SW480 (cell line): ENCODE measurements around the gene CYS1.
"Not testable (repeated sequence)": the region's sequence is repeated elsewhere in the genome, so short reads cannot be mapped to it uniquely, and the experiment has no call there.

ENCODE experiments used
- DNase-seq: peaks from one replicate; pipeline ENCODE4 v3.0.0-alpha.2; 2016; ENCODE audit warnings: low spot score

CYS1 gene

DNA sequence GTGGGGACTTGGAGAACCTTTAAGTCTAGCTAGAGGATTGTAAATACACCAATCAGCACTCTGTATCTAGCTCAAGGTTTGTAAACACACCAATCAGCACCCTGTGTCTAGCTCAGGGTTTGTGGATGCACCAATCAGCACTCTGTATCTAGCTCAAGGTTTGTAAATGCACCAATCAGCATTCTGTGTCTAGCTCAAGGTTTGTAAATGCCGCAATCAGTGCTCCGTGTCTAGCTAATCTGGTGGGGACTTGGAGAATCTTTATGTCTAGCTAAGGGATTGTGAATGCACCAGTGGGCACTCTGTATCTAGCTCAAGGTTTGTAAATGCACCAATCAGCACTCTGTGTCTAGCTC, 11.7 kb upstream of the CYS1 start:
- DNase-seq: not testable (repeated sequence)

DNA sequence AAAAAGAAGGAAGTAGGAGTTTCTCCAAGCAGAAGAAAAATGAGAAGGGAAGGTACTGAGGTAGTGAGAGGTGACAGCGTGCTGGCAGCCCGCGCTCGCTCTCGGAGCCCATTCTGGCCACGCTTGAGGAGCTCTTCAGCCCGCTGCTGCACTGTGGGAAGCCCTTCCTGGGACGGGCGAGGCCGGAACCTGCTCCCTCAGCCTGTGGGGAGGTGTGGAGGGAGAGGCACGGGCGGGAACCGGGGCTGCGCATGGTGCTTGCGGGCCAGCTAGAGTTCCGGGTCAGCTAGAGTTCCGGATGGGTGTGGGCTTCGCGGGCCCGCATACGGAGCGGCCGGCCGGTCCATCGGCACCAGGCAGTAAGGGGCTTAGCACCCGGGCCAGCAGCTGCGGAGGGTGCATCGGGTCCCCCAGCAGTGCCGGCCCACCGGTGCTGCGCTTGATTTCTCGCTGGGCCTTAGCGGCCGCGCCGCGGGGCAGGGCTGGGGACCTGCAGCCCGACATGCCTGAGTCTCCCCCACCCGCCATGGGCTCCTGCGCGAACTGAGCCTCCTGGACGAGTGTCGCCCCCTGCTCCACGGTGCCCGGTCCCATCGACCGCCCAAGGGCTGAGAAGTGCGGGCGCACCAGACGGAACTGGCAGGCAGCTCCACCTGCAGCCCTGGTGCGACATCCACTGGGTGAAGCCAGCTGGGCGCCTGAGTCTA, 11.1 kb upstream of the CYS1 start:
- DNase-seq: no peak

DNA sequence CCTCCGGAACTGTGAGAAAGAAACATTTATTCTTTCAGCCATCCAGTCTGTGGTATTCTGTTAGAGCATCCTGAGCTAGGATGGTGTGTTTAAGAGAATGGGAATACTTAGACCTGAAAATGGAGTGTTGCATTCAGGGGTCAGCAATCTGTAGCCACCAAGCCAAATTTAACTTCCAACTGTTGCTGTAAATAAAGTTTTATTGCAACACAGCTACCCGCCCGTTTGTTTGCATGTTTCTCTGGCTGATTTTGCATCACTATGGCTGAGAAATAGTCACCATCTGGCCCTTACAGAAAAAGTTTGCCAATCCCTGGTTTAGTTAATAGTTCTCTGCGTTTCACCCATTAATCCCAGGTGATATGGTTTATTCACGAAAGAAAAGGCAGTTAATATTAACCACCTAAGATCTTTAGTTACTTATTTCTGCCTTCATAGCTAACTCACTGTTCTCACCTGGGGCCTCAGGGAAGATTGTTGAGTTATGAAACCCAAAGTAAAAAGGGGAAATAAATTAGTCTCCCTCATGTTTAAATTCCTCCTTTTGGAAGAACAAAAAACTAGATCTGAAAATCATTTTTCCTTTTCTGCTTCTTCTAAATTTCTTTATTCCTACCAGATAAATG, 9.5 kb upstream of the CYS1 start:
- DNase-seq: no peak

DNA sequence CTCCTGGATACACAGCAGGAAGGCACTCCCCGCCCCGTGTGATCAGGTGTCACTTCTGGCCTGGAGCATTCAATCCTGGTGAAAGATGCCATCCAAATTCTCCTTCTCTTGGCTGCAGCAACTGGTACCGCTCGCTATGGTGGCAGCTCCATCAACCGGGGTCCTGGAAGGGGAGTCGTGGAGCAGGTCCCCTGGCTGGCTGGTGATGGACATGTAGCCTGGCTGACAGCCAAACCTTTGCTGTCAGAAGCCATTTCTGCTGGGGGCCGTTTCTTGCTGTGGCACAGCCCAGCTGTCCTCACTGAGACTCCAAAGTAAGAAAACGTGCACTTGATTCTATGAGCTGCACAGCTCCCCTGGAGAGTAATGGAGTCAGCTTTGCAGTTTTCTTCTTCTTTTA, 7.1 kb upstream of the CYS1 start:
- DNase-seq: no peak

DNA sequence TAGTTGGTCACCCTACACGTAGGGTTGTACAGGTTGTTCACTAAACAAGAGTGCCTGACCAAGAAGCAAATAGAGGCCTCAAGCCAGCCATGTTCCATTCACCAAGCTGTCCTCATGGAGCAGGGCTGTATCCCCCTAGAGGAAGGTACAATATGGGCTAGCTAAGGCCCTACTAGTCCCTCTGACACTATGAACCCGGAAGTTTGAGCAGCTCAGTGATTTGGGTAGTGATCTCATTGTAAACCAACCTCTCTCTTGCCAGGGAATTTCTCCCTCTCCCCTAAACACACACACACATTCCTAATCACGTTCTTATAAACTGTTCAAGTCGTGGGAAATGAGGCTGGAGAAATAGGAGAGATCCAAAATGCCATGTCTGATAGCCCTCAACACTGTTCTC, 6.7 kb upstream of the CYS1 start:
- DNase-seq: no peak

DNA sequence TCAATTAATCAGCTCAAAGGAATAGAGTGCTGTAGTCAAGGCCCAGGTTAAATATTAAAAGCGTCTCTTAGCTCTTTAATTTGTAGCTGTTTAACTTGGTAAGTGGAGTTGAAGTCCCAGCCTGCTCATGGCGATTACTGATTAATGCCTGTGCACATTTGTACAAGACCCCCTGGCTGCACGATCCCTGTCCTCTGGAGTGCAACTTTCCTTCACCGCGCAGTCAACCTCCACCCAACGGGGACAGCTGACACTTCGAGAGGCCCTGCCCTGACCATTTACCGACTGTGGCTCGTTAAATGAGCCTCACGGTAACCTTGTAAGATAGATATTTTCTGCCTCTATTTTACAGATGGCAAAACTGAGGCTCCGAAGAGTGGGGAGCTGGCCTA, 5.5 kb upstream of the CYS1 start:
- DNase-seq: no peak

DNA sequence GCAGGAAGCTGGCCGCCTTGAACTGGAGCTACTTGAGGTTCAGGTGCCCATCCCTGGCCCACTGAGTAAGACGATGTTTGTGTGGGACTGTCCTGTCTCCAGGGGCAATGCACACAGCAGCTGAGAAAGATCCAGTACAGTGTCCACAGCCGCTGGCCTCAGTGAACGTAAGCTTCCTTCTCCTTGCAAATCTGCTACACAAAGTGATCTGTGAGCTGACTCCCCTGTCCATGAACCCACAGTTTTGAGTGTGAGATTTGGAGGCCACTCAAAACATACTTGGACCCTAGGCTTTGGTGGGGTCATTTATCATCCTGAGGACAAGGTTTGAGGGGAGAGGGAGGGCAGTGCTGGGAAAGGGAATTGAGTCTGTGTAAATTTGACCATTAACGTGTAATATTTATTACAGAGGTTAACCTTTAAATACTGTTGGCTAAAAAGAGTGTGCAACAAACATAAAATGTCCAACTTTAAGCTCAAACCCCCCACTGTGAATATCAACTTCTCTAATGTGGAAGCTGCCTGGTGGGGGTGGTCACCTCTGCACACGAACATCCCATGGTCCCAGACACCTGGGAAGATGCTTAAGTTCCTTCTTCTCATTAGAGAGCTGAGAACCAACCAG, 4.9 kb upstream of the CYS1 start:
- DNase-seq: no peak

DNA sequence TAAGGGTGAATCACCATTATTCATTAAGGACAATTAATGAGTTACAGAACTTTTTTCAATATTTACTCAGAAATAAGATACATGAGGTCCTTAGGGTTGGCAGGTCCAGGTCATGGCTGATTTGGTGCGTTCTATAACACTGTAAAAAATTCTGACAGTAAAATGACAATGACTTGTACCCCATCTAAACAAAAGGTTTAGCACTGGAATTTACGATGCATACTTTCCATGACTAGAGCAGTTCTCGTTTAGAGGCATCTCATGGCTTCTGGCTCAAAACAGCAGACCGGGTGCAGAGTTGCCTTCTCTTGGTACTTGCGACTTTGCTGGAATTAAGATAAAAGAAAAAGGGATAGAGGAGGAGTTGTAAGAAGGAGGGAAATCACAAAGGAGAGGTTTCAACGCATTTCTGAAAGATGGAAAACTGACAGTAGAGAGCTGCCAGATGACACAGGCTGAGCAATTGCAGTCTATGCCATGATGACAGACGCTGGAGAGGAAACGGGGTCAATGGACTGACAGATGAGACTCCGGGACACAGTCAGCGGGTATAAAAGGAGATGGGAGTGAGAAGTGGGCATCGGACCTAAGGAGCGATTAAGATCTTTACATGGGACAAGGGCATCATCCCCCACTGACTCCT, 4.1 kb upstream of the CYS1 start:
- DNase-seq: no peak

DNA sequence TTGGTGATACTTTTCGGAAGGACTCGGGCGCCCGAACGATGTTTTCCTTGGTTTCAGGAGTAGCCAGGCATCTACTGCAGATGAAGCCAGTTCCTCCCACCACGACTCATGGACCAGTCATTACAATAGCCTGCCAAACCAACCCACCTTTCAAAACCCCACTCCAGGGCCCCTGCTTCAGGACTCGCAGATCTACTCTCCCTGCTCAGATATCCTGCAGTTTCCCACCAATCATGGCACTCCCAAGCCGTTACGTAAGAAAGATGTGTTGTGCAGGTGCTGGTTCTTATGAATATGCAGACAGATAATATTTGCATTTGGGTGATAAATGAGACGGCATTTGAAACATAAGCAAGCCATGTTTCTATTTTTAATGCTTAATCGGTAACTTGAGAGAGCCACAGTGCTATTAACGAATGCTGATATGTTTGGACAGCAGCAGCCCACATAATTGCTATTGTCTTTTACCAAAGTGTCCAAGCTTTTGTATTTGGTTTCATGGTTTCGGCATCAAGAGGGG, 3.5 kb upstream of the CYS1 start:
- no peak for DNase-seq

DNA sequence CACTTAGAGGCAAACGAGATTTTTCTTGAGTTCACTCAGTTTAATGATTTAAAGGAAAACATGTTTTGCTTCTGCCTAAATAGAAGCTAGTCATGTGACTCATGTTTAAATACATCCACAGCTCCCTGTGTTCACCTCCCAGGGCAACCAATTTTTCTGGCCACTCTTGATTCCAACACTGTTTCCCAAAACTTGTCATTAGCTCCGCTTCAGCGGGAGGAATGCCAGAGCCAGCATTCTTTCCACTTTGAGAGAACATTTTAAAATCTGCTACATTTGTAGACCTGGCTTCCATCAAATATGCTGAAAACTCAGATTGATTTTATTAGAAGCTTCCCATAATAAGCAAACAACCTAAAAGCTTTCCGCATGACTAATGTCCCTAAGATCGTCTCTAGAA, 2.8 kb upstream of the CYS1 start:
- no peak for DNase-seq

DNA sequence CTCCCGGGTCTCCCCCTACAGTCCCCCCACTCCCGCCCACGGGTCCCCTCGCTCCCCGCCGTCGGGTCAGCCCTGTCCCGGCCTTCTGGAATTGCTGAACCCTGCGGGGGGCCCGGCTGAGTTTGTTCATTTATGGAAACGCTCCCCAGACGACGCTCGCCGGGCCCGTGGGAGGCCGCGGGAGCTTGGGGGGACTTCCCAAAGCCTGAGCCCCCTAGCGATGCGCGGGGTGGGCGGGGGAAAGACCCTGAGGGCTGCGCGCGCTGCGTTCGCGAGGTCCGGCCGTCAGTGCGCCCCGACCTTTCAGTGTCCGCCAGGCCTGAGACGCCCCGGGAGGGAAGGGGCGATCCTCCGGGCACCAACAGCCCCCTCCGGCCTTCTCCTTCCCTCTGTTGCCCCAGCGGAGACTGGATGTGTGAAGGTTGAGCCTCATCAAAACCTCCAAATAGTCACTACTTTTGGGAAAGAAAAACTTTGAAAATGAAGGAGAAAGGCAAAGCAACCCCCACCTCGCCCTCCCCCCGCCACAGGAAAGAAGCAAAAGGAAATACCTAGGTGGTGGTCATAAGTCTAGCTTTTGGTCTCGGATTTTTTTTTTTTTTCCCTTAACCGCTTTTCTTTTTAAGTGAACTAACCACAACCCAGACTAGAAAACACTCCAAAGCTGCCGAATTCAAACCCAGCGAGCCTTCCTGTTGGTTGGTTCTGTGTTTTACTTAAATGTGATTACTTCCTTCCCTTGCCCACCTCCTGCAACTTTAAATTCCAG, 509 bp upstream of the CYS1 start:
- no peak for DNase-seq

DNA sequence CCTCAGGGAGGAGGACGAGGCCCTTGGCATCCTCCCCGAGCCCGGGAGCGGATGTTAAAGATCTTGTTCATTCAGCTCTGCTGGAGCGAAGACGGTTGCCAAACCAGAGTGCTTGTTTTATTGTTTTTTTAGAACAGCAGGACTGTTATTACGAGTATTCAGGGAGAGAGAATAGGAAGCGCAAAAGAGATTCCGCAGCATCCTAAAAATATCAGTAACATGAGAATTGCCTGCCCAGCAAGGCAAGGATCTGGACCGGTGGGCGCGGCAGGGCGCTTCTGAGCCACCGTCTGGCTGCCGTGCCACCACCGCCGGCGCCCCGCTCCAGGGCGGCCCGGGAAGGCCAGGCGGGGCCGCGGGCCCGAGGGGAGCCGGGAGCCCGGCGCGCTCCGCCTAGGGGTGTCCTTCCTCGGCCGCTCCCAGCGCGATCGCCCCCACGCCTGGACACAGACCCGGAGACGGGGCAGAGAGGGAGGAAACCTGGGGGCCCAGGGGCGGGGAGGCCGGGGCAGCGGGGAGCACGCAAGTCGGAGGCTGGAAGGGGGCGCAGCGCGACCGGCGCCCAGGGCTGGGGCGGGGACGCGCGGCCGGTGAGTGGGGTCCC, 843 bp downstream of the CYS1 start:
- DNase-seq: peak; percentile 32

DNA sequence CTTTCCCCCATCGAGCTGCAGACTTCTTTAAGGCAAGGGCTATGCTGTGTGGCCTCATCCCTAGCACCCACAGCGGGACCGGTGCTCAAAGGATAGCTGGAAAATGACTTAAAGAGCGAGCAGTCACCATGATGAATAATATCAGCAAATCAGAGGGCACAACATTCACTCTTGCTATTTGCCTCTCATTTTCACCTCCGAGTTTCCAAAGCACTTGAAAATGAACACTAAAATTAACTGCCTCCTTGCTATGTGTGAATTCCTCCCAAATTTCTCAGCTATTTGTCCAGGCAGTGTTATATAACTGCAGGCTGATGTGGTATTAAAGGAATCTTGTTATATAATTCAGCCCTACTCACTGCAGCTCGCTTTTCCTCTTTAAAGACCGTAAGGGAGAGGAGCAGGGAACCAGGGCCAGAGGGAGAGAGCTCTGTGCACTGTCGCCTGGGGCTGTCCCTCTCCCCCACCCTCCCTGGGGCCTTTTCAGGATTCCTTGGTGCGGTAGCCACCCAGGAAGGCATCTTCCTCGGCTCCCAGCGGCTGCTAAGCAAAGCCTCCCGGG, 1.4 kb downstream of the CYS1 start:
- DNase-seq: no peak

DNA sequence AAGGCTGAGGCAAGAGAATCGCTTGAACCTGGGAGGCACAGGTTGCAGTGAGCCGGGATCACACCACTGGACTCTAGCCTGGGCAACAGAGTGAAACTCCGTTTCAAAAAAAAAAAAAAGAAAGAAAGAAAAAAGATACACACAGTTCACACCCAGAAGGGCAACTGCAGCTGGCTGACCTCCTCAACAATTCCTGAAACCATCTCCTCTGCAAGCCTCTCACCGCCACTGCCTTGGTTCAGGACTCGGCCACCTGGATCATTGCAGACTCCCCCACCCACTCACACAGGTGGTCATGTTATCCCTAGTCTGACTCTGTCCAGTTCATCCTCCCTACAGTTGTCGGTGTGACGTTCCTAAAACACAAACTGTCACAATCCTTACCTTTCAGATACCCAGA, 2.2 kb downstream of the CYS1 start:
- no peak for DNase-seq

DNA sequence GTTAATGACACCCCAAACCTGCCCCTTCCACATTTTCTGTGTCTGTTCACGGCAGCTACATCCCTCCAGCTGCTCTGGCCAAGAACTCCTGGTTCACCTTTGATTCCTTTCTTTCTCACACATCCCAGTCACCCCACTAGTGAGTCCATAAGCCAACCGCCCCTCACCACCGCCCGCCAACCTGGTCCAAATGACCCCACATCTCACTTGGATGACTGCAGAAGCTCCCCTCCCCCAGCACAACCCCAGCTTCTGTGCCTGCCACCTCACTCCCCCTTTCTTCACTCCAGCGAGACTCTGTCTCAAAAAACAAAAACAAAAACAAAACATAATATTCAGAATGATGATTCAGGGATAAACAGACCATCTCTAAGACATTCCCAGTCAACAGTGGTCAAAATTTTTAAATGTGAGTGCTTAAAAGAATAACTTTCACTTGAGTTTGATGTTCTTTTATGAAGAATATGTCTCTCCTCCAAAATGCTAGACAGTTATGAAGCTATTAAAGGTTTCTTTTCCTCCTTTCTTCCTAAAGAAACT, 3.2 kb downstream of the CYS1 start:
- no peak for DNase-seq

DNA sequence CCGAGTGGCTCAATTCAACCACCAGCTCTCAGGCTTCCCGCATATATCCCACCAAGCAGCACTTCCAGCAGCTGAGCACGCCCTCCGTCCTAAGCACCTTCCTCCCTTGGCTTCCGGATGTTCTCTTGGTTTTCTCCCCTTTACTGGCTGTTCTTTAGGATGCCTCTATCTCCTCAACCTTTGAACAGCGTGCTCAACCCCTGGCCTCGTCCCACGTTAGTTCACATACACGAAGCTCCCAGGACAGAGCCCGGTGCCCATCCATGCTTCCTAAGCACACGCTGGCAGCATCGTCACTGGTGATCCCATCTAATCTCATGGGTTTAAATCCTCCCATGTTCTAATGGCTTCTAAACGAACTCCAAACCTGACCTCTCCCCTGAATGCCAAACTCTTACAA, 3.7 kb downstream of the CYS1 start:
- no peak for DNase-seq

DNA sequence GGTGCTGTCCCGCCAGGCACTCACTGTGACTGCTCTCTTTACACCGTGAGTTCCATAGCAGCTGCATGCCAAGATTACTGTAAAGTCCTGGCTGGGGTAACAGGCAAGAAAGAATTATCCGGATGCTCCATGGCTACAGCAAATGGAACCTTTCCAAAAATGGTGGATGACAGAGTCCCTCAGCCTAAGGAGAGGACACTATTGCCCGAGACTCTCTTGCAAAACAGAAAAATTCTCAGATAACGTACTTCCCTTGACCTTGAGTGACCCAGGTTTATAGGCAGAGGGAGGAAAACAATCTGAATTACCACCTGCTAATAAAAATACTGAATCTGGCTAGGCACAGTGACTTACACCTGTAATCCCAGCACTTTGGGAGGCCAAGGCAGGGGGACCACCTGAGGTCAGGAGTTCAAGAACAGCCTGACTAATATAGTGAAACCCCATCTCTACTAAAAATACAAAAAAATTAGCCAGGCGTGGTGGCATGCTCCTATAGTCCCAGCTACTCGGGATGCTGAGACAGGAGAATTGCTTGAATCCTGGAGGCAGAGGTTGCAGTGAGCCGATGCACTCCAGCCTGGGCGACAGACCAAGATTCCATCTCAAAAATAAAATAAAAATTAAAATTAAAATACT, 4.5 kb downstream of the CYS1 start:
- no peak for DNase-seq

DNA sequence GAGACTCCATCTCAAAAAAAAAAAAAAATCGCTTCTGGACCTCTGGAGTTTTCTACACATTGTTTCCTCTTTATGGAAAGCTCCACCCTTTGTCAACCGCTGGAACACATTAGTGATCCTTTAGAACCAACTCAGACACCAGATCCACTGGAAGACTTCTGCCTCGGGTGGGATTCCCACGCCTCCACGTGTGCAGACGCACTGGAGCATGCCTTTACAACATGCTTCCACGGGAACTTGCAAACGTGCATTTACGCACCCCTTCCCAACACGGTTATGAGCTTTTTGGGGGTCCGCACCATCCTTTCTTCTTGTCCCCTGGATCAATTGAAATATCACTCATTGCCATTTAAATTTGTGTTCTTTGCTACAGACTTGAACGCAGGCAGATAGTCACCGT, 5.1 kb downstream of the CYS1 start:
- no peak for DNase-seq

DNA sequence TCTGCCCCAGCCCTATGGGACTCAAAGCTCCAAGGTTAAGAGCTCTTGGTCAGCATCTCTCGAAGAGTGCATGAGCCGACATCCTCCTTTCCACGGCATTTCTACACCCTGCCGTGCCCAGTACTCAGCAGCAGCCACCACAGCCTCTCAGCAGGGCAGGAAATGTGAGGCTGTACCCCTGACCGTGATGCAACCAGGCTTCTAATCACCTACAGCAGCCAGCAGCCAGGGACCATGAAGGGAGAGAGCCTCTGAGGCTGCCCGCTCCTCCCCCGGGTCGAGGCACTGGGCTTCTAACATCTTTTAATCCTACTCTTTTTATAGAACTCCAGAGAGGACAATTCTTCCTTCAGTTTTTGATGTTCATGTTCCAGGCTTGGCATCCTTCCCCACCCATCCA, 6.5 kb downstream of the CYS1 start:
- DNase-seq: no peak

DNA sequence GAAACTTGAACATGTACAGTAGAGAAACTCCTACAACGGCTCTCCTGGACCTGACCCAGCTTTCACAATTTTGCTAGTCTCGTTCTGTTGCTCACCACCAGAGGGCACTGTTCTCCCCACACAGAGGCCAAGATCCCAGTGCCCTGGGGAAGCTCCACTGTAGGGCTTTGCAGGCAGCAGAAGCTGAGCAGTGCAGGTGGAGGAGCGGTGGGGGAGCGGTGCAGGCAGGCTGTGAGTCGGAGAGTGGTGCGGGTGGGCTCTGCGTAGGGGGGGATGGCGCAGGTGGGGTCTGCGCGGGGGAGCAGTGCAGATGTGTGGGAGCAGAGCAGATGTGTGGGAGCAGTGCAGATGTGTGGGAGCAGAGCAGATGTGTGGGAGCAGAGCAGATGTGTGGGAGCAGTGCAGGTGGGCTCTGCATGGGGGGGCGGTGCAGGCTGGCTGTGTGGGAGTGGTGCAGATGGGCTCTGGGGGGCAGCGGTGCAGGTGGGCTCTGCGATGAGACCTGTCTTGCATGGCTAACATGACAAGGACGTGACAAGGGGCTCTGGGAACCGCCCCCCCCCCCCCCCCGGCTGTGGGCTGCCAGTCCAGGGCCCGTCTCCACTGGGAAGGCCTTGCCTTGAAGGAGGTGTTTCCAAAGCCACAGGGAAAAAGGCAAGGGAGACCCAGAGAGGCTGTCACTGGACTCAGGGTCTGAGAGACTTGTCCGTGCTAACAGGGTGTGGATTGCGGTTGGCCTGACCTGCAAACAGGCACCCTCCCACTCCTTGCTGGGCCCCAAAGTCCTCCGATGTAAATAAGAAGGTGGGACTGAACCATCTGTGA, 7.3 kb downstream of the CYS1 start:
- DNase-seq: peak; percentile 89
